ENCODE measurements around the gene UBE2E2.

- TF ChIP-seq CTCF (IDR thresholded peaks at IDR 0.05) (no peak), POLR2A (IDR thresholded peaks at IDR 0.05) (no peak), EP300 (IDR thresholded peaks at IDR 0.05) (no peak)
Measured at GRCh38 chr3:23629181-23629894, 426.2 kb downstream of the UBE2E2 start.

Data from ovary (tissue), 3 donors.